Pancreas (tissue), 10 donors: ENCODE data around the gene SLF1. TPM values are rescaled to one million over a fixed set of nuclear protein-coding genes. Genes with fewer than 3 reads are reported as not detected.

Experiments
- ATAC-seq, 4 donors: fragments of 200-7000 bp; cut with Tn5 transposase; one replicate each; pipeline versions ENCODE4 v1.8.0 to v1.9.1; 2020; ENCODE audit warnings: mild to moderate bottlenecking in 4 of 4, moderate library complexity in 4 of 4
- DNase-seq, 6 donors: peaks; one replicate each; pipeline ENCODE4 v3.0.0-alpha.2; 2020
- FAIRE-seq: peaks from 2 replicates; lab custom pipeline; 2012; peaks lifted over from hg19 to GRCh38; lab: Jason Lieb, UNC
- H3K27ac ChIP-seq, 4 donors: fragments of 200-600 bp; sonication (generic); 1 replicate in 3 of 4; 2 replicates in 1 of 4; pipeline versions ENCODE4 v1.5.0 to v1.8.0; 2020
- H3K27me3 ChIP-seq, 4 donors: fragments of 200-600 bp; one replicate each; pipeline ENCODE4 v1.8.0; 2021
- H3K36me3 ChIP-seq, 3 donors: fragments of 200-600 bp; sonication (generic) in 1 of 3; one replicate each; pipeline versions ENCODE4 v1.5.0 to v1.8.0; 2020 to 2021
- H3K4me1 ChIP-seq, 3 donors: fragments of 200-600 bp; one replicate each; pipeline ENCODE4 v1.8.0; 2021
- H3K4me3 ChIP-seq, 4 donors: fragments of 200-600 bp; sonication (generic) in 2 of 4; one replicate each; pipeline versions ENCODE4 v1.5.0 to v1.8.0; 2020 to 2021
- H3K9me3 ChIP-seq, 4 donors: fragments of 200-600 bp; one replicate each; pipeline ENCODE4 v1.8.0; 2021
- CTCF ChIP-seq, 4 donors: fragments of 200-600 bp; sonication (generic) in 3 of 4; IDR thresholded peaks; one replicate each; pipeline versions ENCODE4 v1.5.0 to v1.8.0; 2021; ENCODE audit warnings: antibody characterized with exemption in 4 of 4
- WGBS, 2 donors: extraction: QIAGEN DNeasy Blood & Tissue Kit; methylation state at CpG; one replicate each; pipeline ENCODE4 v1.1.7; 2013; 5-methylcytosine and 5-hydroxymethylcytosine counted together
- intact Hi-C, 3 donors: fragments of 100-400 bp; cut with DNase I; formaldehyde crosslinking; loops; one replicate each; pipeline versions ENCODE4 v1.11.1 to v1.14.2; 2022
- polyA plus RNA-seq, 2 donors: library from polyadenylated mRNA; stranded (reverse); fragments of 200-250 nt; gene quantifications; one replicate each; pipeline ENCODE4 v1.2.3, GENCODE V29; 2013
- total RNA-seq, 6 donors: library from RNA; stranded (reverse); fragmentation: NEBNext Ultra II Directional in 4 of 6; extraction: Animal tissue kit (Norgen Biotek cat#: 25700) in 4 of 6; gene quantifications; one replicate each; pipeline versions ENCODE4 v1.2.1 to v1.2.4, GENCODE V29; 2021 to 2023
- donor health status: healthy with polysubstance abuse.
- donor health status: DM: no; HTN: no; CAD: no; lungs with moderate emphysema.
- donor health status: DM: no; HTN: no; CAD: no.
- donor health status: control.
- donor health status: control.
- donor health status: Bipolar disorder and iron deficiency.
- donor health status: DM: yes; HTN: yes; CAD: no.
- donor health status: DM: no; HTN: no; CAD: no.
- donor health status: DM: no; HTN: no; CAD: no.
- donor health status: DM: yes; HTN: yes; CAD: no.

SLF1 gene
- total and polyA plus RNA-seq, 8 donors: 1.1 to 3.9 (median 2.1) TPM

- intact Hi-C loops: loop anchor here in 1 of 3 donors (10.0 kb wide), 1 partner anchor 212 kb away; no protein-coding TSS in a partner anchor
Observed at GRCh38 chr5:94736498-94736897, 118.0 kb downstream of the SLF1 start.

GRCh38 chr5:94740286-94740685 is 121.8 kb downstream of the SLF1 start:
- Histone ChIP-seq H3K9me3 (no peaks in the 10 kb centered on the region), H3K36me3 (no peaks in the 10 kb centered on the region), H3K27me3 (no peaks in the 10 kb centered on the region), H3K4me1 (no peaks in the 10 kb centered on the region), H3K4me3 (no peak overlapping the region), H3K27ac (no peak overlapping the region)
- ATAC-seq: no peak
- intact Hi-C loops: loop anchor here in 1 of 3 donors (10.0 kb wide), 1 partner anchor 205 kb away; no protein-coding TSS in a partner anchor
- no peak for DNase-seq
- 58 to 59% methylated on average over 2 of the region's 2 CpGs for WGBS, 2 donors
- no peak for FAIRE-seq
- TF ChIP-seq CTCF (IDR thresholded peaks at IDR 0.05): no peak

More at GRCh38 chr5:94736498-94736897, 118.0 kb downstream of the SLF1 start:
- Histone ChIP-seq H3K9me3 (no peaks in the 10 kb centered on the region), H3K36me3 (no peaks in the 10 kb centered on the region), H3K27me3 (no peaks in the 10 kb centered on the region), H3K4me1 (peaks cover 0 to 4% (median 0%) of the 10 kb centered on the region in 3 donors), H3K27ac (no peak overlapping the region), H3K4me3 (no peak overlapping the region)
- ATAC-seq (no peak), DNase-seq (no peak), FAIRE-seq (no peak)
- 26 to 31% methylated on average over 1 of the region's 1 CpG for WGBS, 2 donors
- no peak for TF ChIP-seq CTCF (IDR thresholded peaks at IDR 0.05)

- no peak for TF ChIP-seq CTCF (IDR thresholded peaks at IDR 0.05)
- 73 to 88% methylated on average over 4 of the region's 4 CpGs for WGBS, 2 donors
- Histone ChIP-seq H3K9me3 (no peaks in the 10 kb centered on the region), H3K4me1 (no peaks in the 10 kb centered on the region), H3K27ac (no peak overlapping the region), H3K4me3 (no peak overlapping the region), H3K36me3 (no peaks in the 10 kb centered on the region), H3K27me3 (no peaks in the 10 kb centered on the region)
- intact Hi-C loops: loop anchor here in 1 of 3 donors (10.0 kb wide), 1 partner anchor 208 kb away; no protein-coding TSS in a partner anchor
- DNase-seq (no peak), FAIRE-seq (no peak), ATAC-seq (no peak)
Observed at GRCh38 chr5:94742852-94743251, 124.4 kb downstream of the SLF1 start.

GRCh38 chr5:94744906-94745305 is 126.4 kb downstream of the SLF1 start:
- FAIRE-seq (no peak), DNase-seq (no peak), ATAC-seq (no peak)
- no peaks in the 10 kb centered on the region for H3K9me3 ChIP-seq
- intact Hi-C loops: loop anchor here in 1 of 3 donors (10.0 kb wide), 1 partner anchor 210 kb away; no protein-coding TSS in a partner anchor
- H3K4me3 ChIP-seq: no peak overlapping the region
- WGBS, 2 donors: 84 to 93% methylated on average over 2 of the region's 2 CpGs
- no peak overlapping the region for H3K27ac ChIP-seq
- H3K4me1 ChIP-seq: no peaks in the 10 kb centered on the region
- no peaks in the 10 kb centered on the region for H3K36me3 ChIP-seq
- TF ChIP-seq CTCF (IDR thresholded peaks at IDR 0.05): no peak
- H3K27me3 ChIP-seq: no peaks in the 10 kb centered on the region
